HepG2 (cell line): ENCODE results near the gene UNKL.

Experiments
- BRCA1 ChIP-seq: sonication (generic); formaldehyde crosslinking; IDR thresholded peaks from 2 replicates; pipeline ENCODE4 v1.4.0; 2020; ENCODE audit warnings: missing genetic modification reagents
- DNMT3B ChIP-seq: conservative IDR thresholded peaks from 2 replicates; pipeline ENCODE4 v1.6.1; 2016; ENCODE audit warnings: missing biosample characterization, control low read depth
- GABPA ChIP-seq, 2 experiments: IDR thresholded peaks; 2 replicates each; pipeline ENCODE4 v1.6.1; 2011 to 2016; ENCODE audit warnings: low read depth in 2 of 2, low read length in 1 of 2, missing biosample characterization in 1 of 2, missing genetic modification characterization in 1 of 2
- GABPB1 ChIP-seq: IDR thresholded peaks from 2 replicates; pipeline ENCODE4 v1.6.1; 2016; ENCODE audit warnings: mild to moderate bottlenecking, missing genetic modification reagents, moderate library complexity, missing compliant biosample characterization
- HNRNPUL1 ChIP-seq: fragments of 200-400 bp; formaldehyde crosslinking; IDR thresholded peaks from 2 replicates; pipeline ENCODE4 v1.6.1; 2017; ENCODE audit warnings: low read depth, mild to moderate bottlenecking, low read length, moderate library complexity
- PTBP1 ChIP-seq: fragments of 200-400 bp; formaldehyde crosslinking; IDR thresholded peaks from 2 replicates; pipeline ENCODE4 v1.6.1; 2018; ENCODE audit warnings: low read length, low read depth; ENCODE audit not compliant: poor library complexity, severe bottlenecking
- SMARCC2 ChIP-seq: fragments of 450-650 bp; IDR thresholded peaks from 2 replicates; pipeline ENCODE4 v1.6.1; 2017; ENCODE audit warnings: antibody characterized with exemption, mild to moderate bottlenecking
- SP4 ChIP-seq: sonication (generic); formaldehyde crosslinking; IDR thresholded peaks from 2 replicates; pipeline ENCODE4 v1.8.1; 2023; ENCODE audit warnings: mild to moderate bottlenecking, missing genetic modification reagents
- ZNF136 ChIP-seq: sonication (generic); formaldehyde crosslinking; IDR thresholded peaks from 2 replicates; pipeline ENCODE4 v1.8.1; 2022; ENCODE audit warnings: low read depth, mild to moderate bottlenecking, moderate library complexity, missing genetic modification reagents
- ZNF143 ChIP-seq: sonication (generic); formaldehyde crosslinking; IDR thresholded peaks from 2 replicates; pipeline ENCODE4 v1.4.0; 2020; ENCODE audit warnings: missing genetic modification reagents
- ZNF17 ChIP-seq: sonication (generic); formaldehyde crosslinking; IDR thresholded peaks from 2 replicates; pipeline ENCODE4 v1.5.0; 2020; ENCODE audit warnings: mild to moderate bottlenecking, missing genetic modification reagents
- ZNF878 ChIP-seq: sonication (generic); formaldehyde crosslinking; IDR thresholded peaks from 2 replicates; pipeline ENCODE4 v1.8.1; 2023; ENCODE audit warnings: mild to moderate bottlenecking, missing genetic modification reagents, moderate library complexity
- TF ChIP-seq, protein P1 (sequence below): sonication (generic); formaldehyde crosslinking; IDR thresholded peaks from 2 replicates; pipeline ENCODE4 v1.5.0; 2020; ENCODE audit warnings: mild to moderate bottlenecking, missing genetic modification reagents, moderate library complexity
- TF ChIP-seq, protein P2 (sequence below): sonication (generic); formaldehyde crosslinking; IDR thresholded peaks from 2 replicates; pipeline ENCODE4 v1.4.0; 2020; ENCODE audit warnings: missing genetic modification reagents

DNA sequence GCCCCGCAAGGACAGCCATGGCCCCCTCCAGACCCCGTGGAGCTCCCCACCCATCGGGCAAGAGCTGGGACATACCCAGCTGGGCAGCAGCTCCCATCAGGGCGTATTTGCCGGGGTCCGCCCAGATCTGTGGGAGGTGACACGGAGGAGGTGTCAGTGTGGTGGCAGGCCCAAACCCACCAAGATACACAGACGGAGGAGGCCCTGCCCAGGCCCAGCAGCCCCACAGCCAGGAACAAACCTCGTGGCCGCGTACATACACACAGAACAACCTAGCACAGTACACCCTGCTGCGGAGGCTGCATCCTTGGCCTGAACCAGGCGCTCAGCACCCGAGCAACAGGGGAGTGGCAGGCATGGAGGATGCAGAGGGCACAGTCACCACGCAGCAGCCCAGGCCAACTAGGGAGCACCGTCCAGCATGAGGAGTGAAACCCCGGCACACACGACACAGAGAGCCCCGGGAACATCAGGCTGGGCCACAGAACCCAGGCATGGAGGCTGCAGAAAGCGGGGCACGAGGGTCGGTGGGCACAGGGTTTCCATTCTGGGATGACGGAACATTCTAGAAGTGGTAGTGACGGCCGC, 34.8 kb upstream of the UNKL start:
- TF ChIP-seq GABPB1 (CRISPR knock-in tag) (no peak), ZNF136 (CRISPR knock-in tag) (no peak), DNMT3B (CRISPR knock-in tag) (no peak), ZNF17 (no peak), BRCA1 (no peak), ZNF878 (CRISPR knock-in tag) (no peak), SP4 (CRISPR knock-in tag) (no peak), HNRNPUL1 (no peak), PTBP1 (no peak), ZNF143 (CRISPR knock-in tag) (no peak), SMARCC2 (no peak), GABPA (IDR thresholded peaks at IDR 0.05; ENCODE audit: low read depth, low read length) (no peak), GABPA (CRISPR knock-in tag; IDR thresholded peaks at IDR 0.05; ENCODE audit: low read depth) (no peak)
- TF ChIP-seq, protein P1, sequence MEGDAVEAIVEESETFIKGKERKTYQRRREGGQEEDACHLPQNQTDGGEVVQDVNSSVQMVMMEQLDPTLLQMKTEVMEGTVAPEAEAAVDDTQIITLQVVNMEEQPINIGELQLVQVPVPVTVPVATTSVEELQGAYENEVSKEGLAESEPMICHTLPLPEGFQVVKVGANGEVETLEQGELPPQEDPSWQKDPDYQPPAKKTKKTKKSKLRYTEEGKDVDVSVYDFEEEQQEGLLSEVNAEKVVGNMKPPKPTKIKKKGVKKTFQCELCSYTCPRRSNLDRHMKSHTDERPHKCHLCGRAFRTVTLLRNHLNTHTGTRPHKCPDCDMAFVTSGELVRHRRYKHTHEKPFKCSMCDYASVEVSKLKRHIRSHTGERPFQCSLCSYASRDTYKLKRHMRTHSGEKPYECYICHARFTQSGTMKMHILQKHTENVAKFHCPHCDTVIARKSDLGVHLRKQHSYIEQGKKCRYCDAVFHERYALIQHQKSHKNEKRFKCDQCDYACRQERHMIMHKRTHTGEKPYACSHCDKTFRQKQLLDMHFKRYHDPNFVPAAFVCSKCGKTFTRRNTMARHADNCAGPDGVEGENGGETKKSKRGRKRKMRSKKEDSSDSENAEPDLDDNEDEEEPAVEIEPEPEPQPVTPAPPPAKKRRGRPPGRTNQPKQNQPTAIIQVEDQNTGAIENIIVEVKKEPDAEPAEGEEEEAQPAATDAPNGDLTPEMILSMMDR, result no peak
- TF ChIP-seq, protein P2, sequence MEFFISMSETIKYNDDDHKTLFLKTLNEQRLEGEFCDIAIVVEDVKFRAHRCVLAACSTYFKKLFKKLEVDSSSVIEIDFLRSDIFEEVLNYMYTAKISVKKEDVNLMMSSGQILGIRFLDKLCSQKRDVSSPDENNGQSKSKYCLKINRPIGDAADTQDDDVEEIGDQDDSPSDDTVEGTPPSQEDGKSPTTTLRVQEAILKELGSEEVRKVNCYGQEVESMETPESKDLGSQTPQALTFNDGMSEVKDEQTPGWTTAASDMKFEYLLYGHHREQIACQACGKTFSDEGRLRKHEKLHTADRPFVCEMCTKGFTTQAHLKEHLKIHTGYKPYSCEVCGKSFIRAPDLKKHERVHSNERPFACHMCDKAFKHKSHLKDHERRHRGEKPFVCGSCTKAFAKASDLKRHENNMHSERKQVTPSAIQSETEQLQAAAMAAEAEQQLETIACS (CRISPR knock-in tag), result no peak
